HL-60 (cell line): ENCODE data around the gene DUSP7.

Experiments
- DNase-seq, 2 experiments: peaks; one replicate each; pipeline ENCODE4 v3.0.0-alpha.2; 2010 to 2020; ENCODE audit warnings: low read depth in 1 of 2, low spot score in 1 of 2
- H3K27ac ChIP-seq: fragments of 250-450 bp; sonication (Bioruptor Pico); replicated peaks from 2 replicates; pipeline ENCODE4 v1.5.1; 2020; ENCODE audit warnings: mild to moderate bottlenecking, moderate library complexity
- H3K27me3 ChIP-seq: fragments of 250-450 bp; sonication (Bioruptor Pico); 2 replicates; pipeline ENCODE4 v1.5.1; 2021; ENCODE audit warnings: mild to moderate bottlenecking, moderate library complexity; ENCODE audit not compliant: insufficient read depth, poor library complexity, severe bottlenecking
- H3K4me3 ChIP-seq: replicated peaks from 2 replicates; pipeline ENCODE4 v1.5.1; 2011; ENCODE audit warnings: mild to moderate bottlenecking, control low read depth, low read length; ENCODE audit not compliant: insufficient read depth
- GABPA ChIP-seq: IDR thresholded peaks from 2 replicates; pipeline ENCODE4 v1.6.1; 2012; ENCODE audit warnings: low read depth
- POLR2AphosphoS5 ChIP-seq: IDR thresholded peaks from 2 replicates; pipeline ENCODE4 v1.6.1; 2012; ENCODE audit warnings: low read depth
- SPI1 ChIP-seq: IDR thresholded peaks from 2 replicates; pipeline ENCODE4 v1.6.1; 2012; ENCODE audit warnings: low read depth, mild to moderate bottlenecking, borderline replicate concordance
- TF ChIP-seq, protein P1 (sequence below): IDR thresholded peaks from one replicate; pipeline ENCODE4 v1.5.1; 2011; ENCODE audit warnings: low read length, control low read depth, inconsistent platforms; ENCODE audit not compliant: insufficient read depth
- TF ChIP-seq, protein P2 (sequence below): IDR thresholded peaks from 2 replicates; pipeline ENCODE4 v1.6.1; 2012; ENCODE audit warnings: low read depth; ENCODE audit not compliant: insufficient replicate concordance

DUSP7 gene

GRCh38 chr3:52054661-52055511, 1.5 kb downstream of the DUSP7 start:
- DNase-seq = peak in 1 of 2 experiments; percentile 33
- Histone ChIP-seq H3K4me3 (peak overlapping the region; percentile 62), H3K27ac (peak overlapping the region; percentile 85), H3K27me3 (no peaks in the 10 kb centered on the region)
- TF ChIP-seq POLR2AphosphoS5 = no peak; the same call in 1 of the 2 replicates
- TF ChIP-seq, protein P1, sequence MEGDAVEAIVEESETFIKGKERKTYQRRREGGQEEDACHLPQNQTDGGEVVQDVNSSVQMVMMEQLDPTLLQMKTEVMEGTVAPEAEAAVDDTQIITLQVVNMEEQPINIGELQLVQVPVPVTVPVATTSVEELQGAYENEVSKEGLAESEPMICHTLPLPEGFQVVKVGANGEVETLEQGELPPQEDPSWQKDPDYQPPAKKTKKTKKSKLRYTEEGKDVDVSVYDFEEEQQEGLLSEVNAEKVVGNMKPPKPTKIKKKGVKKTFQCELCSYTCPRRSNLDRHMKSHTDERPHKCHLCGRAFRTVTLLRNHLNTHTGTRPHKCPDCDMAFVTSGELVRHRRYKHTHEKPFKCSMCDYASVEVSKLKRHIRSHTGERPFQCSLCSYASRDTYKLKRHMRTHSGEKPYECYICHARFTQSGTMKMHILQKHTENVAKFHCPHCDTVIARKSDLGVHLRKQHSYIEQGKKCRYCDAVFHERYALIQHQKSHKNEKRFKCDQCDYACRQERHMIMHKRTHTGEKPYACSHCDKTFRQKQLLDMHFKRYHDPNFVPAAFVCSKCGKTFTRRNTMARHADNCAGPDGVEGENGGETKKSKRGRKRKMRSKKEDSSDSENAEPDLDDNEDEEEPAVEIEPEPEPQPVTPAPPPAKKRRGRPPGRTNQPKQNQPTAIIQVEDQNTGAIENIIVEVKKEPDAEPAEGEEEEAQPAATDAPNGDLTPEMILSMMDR = no peak

GRCh38 chr3:52053307-52054304, 2.8 kb downstream of the DUSP7 start:
- H3K27ac ChIP-seq = peak overlapping the region; percentile 85
- TF ChIP-seq SPI1 (no peak), POLR2AphosphoS5 (no peak)
- TF ChIP-seq, protein P2, sequence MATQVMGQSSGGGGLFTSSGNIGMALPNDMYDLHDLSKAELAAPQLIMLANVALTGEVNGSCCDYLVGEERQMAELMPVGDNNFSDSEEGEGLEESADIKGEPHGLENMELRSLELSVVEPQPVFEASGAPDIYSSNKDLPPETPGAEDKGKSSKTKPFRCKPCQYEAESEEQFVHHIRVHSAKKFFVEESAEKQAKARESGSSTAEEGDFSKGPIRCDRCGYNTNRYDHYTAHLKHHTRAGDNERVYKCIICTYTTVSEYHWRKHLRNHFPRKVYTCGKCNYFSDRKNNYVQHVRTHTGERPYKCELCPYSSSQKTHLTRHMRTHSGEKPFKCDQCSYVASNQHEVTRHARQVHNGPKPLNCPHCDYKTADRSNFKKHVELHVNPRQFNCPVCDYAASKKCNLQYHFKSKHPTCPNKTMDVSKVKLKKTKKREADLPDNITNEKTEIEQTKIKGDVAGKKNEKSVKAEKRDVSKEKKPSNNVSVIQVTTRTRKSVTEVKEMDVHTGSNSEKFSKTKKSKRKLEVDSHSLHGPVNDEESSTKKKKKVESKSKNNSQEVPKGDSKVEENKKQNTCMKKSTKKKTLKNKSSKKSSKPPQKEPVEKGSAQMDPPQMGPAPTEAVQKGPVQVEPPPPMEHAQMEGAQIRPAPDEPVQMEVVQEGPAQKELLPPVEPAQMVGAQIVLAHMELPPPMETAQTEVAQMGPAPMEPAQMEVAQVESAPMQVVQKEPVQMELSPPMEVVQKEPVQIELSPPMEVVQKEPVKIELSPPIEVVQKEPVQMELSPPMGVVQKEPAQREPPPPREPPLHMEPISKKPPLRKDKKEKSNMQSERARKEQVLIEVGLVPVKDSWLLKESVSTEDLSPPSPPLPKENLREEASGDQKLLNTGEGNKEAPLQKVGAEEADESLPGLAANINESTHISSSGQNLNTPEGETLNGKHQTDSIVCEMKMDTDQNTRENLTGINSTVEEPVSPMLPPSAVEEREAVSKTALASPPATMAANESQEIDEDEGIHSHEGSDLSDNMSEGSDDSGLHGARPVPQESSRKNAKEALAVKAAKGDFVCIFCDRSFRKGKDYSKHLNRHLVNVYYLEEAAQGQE = peak; percentile 73
- TF ChIP-seq, protein P1 = peak; percentile 6
- H3K27me3 ChIP-seq = no peaks in the 10 kb centered on the region
- H3K4me3 ChIP-seq = peak overlapping the region; percentile 62
- peak; percentile 28 to 42 for DNase-seq

DNA sequence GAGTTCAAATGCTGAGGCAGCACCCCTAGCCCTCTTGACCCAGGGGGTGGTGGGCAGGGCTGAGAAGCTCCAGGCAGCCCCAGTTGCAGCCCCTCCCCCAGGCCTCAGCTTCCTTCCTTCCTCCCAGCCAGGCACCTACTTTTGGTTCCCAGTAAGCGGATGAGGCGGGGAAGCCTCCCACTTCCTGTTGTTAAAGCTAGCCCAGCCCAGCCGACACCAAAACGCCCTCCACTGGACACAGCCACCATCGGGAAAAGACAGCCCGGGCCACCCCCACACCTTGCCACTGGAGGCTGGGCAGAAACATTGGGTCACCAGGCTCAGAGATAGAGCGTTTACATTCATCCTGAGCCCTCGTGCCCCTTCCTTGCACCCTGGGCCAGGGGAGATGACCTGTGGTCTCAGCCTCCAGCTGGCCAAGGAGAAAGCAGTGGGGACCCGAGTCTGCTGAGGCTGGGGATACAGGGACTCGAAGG, 3.5 kb downstream of the DUSP7 start:
- Histone ChIP-seq H3K27ac (peak overlapping the region; percentile 53), H3K27me3 (no peaks in the 10 kb centered on the region), H3K4me3 (peak overlapping the region; percentile 22)
- TF ChIP-seq, protein P1 = peak; percentile 24
- TF ChIP-seq POLR2AphosphoS5 (no peak), GABPA (peak; percentile 59), SPI1 (peak; percentile 76)
- TF ChIP-seq, protein P2 = no peak
- DNase-seq = peak; percentile 84 to 90
